Measurements from ENCODE around the gene POF1B.

Gene POF1B

GRCh38 chrX:85365370-85365995, 14.0 kb downstream of the POF1B start:
- Histone ChIP-seq H3K4me3 (ENCODE audit: low read length) (no peak overlapping the region), H4K20me1 (ENCODE audit: insufficient read depth, low read length) (no peaks in the 10 kb centered on the region), H3K36me3 (replicated peaks; ENCODE audit: low read depth, low read length) (no peaks in the 10 kb centered on the region), H3K27me3 (ENCODE audit: low read depth, low read length) (no peaks in the 10 kb centered on the region), H3K9me3 (ENCODE audit: insufficient read depth, low read length) (no peaks in the 10 kb centered on the region), H3K79me2 (ENCODE audit: low read length) (no peaks in the 10 kb centered on the region), H3K27ac (ENCODE audit: low read length) (no peak overlapping the region), H2AFZ (ENCODE audit: low read depth, low read length) (no peak overlapping the region), H3K9ac (ENCODE audit: low read length) (no peak overlapping the region), H3K4me1 (ENCODE audit: low read length) (no peaks in the 10 kb centered on the region), H3K4me2 (ENCODE audit: low read length) (no peak overlapping the region)
- no peak for TF ChIP-seq EZH2phosphoT487 (IDR thresholded peaks at IDR 0.05; ENCODE audit: low read depth)
- no peak for TF ChIP-seq CTCF (IDR thresholded peaks at IDR 0.05; ENCODE audit: low read depth, low read length)

GRCh38 chrX:85359051-85359450, 20.4 kb downstream of the POF1B start:
- Histone ChIP-seq H3K9me3 (ENCODE audit: insufficient read depth, low read length) (no peaks in the 10 kb centered on the region), H3K27me3 (ENCODE audit: low read depth, low read length) (no peaks in the 10 kb centered on the region), H3K9ac (ENCODE audit: low read length) (no peak overlapping the region), H3K36me3 (replicated peaks; ENCODE audit: low read depth, low read length) (no peaks in the 10 kb centered on the region), H4K20me1 (ENCODE audit: insufficient read depth, low read length) (no peaks in the 10 kb centered on the region), H3K4me2 (ENCODE audit: low read length) (no peak overlapping the region), H3K4me3 (ENCODE audit: low read length) (no peak overlapping the region), H3K27ac (ENCODE audit: low read length) (no peak overlapping the region), H3K4me1 (ENCODE audit: low read length) (no peaks in the 10 kb centered on the region), H2AFZ (ENCODE audit: low read depth, low read length) (no peak overlapping the region), H3K79me2 (ENCODE audit: low read length) (no peaks in the 10 kb centered on the region)
- no peak for TF ChIP-seq CTCF (IDR thresholded peaks at IDR 0.05; ENCODE audit: low read depth, low read length)
- TF ChIP-seq EZH2phosphoT487 (IDR thresholded peaks at IDR 0.05; ENCODE audit: low read depth): no peak

GRCh38 chrX:85345523-85345922, 33.9 kb downstream of the POF1B start:
- no peak overlapping the region for H2AFZ ChIP-seq (ENCODE audit: low read depth, low read length)
- H3K9me3 ChIP-seq (ENCODE audit: insufficient read depth, low read length): no peaks in the 10 kb centered on the region
- no peak overlapping the region for H3K4me3 ChIP-seq (ENCODE audit: low read length)
- no peaks in the 10 kb centered on the region for H3K27me3 ChIP-seq (ENCODE audit: low read depth, low read length)
- H3K27ac ChIP-seq (ENCODE audit: low read length): no peak overlapping the region
- H3K36me3 ChIP-seq (replicated peaks; ENCODE audit: low read depth, low read length): no peaks in the 10 kb centered on the region
- TF ChIP-seq CTCF (IDR thresholded peaks at IDR 0.05; ENCODE audit: low read depth, low read length): no peak
- TF ChIP-seq EZH2phosphoT487 (IDR thresholded peaks at IDR 0.05; ENCODE audit: low read depth): no peak
- no peak overlapping the region for H3K9ac ChIP-seq (ENCODE audit: low read length)
- H4K20me1 ChIP-seq (ENCODE audit: insufficient read depth, low read length): no peaks in the 10 kb centered on the region
- no peaks in the 10 kb centered on the region for H3K79me2 ChIP-seq (ENCODE audit: low read length)
- H3K4me1 ChIP-seq (ENCODE audit: low read length): no peaks in the 10 kb centered on the region
- no peak overlapping the region for H3K4me2 ChIP-seq (ENCODE audit: low read length)

GRCh38 chrX:85327060-85327333, 52.5 kb downstream of the POF1B start:
- H4K20me1 ChIP-seq (ENCODE audit: insufficient read depth, low read length): no peaks in the 10 kb centered on the region
- no peak overlapping the region for H3K27ac ChIP-seq (ENCODE audit: low read length)
- TF ChIP-seq EZH2phosphoT487 (IDR thresholded peaks at IDR 0.05; ENCODE audit: low read depth): no peak
- TF ChIP-seq CTCF (IDR thresholded peaks at IDR 0.05; ENCODE audit: low read depth, low read length): no peak
- H3K27me3 ChIP-seq (ENCODE audit: low read depth, low read length): no peaks in the 10 kb centered on the region
- no peak overlapping the region for H3K9ac ChIP-seq (ENCODE audit: low read length)
- no peaks in the 10 kb centered on the region for H3K36me3 ChIP-seq (replicated peaks; ENCODE audit: low read depth, low read length)
- no peaks in the 10 kb centered on the region for H3K4me1 ChIP-seq (ENCODE audit: low read length)
- no peaks in the 10 kb centered on the region for H3K79me2 ChIP-seq (ENCODE audit: low read length)
- no peak overlapping the region for H3K4me2 ChIP-seq (ENCODE audit: low read length)
- no peak overlapping the region for H2AFZ ChIP-seq (ENCODE audit: low read depth, low read length)
- no peaks in the 10 kb centered on the region for H3K9me3 ChIP-seq (ENCODE audit: insufficient read depth, low read length)
- H3K4me3 ChIP-seq (ENCODE audit: low read length): no peak overlapping the region
